ENCODE results near the gene FRMD1.

FRMD1 gene

DNA sequence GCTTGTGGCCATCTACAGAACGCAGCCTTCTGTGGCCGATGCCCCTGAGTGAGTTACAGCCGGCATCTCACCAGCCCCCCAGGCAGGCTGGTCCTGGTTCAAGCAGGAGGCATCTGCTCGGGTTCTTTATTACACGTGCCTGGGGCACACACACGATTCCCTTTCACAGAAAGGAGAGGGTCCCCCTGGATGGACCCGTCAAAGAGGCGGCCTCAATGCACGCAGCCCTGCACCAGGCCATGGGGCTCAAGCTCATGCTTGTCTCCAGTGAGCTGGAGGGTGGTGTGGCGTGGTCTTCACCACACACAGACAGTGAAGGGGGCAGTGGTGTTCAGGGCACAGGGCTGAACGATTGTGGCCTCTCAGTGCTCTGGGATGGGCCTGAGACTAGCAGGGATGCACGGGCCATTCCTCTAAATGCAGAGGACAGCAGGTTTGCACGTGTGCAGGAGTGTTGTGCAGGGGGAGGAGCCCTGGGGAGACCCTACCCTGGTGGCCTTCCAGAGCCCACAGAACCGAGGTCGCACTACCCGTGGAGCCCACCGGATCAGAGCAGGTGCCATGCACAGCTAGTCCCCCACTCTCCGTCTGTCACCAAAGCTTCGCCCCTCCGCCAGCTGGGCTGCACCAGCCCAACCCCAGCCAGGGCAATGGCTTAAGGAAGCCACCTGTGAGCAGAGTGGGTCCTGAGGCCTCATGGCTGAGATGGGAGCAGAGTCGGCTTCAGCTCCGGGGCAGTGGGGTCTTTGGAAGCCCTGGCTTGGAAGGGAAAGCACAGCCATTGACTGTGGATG lies 23.1 kb downstream of the FRMD1 start:
- DNase-seq (ENCODE audit: low read depth) = no peak

GRCh38 chr6:168054765-168055560 lies 24.0 kb downstream of the FRMD1 start:
- no peak for DNase-seq (ENCODE audit: low read depth)

- DNase-seq (ENCODE audit: low read depth) = no peak
Measured at GRCh38 chr6:168053957-168054471, 25.0 kb downstream of the FRMD1 start.

DNA sequence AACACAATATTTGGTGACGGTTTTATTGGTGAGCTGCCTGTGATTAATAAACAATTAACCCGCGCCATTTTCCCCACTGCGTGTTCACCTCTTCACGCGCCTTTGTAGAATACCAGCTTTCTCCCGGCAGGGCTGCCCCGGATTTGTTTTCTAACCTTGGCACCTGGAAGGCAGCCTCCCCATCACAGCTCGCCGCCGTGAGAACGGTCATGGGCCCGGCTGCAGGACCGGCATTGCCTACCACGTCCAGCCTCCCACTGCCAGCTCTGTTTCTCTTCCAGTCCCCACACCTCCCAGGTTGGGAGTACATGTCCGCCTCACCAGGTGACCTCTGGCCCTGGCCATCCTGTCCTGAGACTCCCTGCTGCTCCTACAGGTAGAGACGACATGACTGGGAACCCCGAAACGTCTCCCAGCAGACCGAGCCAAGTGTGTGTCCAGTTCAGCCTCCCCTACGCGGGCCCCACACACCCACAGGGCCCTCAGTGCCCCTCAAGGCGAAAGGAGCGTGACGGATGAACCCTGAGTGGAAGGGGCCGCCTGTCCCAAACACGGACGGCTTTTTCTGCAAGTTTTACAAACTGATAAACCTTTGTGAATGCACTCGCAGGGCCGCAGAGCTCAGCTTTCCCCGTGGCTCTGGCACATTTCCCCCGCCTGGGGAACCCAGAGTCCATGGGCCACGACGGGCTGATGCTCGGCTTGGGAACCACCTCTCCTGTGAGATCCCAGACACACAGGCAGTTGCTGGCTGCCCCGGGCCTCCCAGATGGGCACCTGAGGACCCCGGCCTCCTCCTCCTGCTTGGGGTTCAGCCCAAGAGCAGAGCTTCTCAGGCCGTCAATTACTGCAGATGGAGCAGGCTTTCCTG lies 25.7 kb downstream of the FRMD1 start:
- no peak for DNase-seq (ENCODE audit: low read depth)

GRCh38 chr6:168052291-168052891 lies 26.6 kb downstream of the FRMD1 start:
- DNase-seq (ENCODE audit: low read depth) = no peak

DNA sequence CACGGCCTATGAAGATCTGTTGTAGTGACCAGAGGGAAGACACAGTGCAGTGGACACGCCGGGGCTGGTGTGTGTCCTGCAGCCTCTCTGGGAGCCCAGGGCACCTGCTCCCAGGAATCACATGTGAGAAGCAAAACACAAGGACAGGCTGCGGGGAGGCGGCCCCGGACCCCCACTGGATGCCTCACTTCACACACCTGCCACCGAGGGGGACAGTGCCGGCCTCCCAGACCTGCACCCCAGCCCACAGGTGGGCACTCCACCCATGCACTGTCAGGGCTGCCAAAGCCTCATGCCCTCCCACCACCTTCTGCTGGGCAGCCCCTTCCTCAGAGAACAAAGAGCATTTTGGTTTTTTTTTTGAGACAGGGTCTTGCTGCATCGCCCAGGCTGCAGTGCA lies 27.4 kb downstream of the FRMD1 start:
- DNase-seq (ENCODE audit: low read depth) = no peak

DNA sequence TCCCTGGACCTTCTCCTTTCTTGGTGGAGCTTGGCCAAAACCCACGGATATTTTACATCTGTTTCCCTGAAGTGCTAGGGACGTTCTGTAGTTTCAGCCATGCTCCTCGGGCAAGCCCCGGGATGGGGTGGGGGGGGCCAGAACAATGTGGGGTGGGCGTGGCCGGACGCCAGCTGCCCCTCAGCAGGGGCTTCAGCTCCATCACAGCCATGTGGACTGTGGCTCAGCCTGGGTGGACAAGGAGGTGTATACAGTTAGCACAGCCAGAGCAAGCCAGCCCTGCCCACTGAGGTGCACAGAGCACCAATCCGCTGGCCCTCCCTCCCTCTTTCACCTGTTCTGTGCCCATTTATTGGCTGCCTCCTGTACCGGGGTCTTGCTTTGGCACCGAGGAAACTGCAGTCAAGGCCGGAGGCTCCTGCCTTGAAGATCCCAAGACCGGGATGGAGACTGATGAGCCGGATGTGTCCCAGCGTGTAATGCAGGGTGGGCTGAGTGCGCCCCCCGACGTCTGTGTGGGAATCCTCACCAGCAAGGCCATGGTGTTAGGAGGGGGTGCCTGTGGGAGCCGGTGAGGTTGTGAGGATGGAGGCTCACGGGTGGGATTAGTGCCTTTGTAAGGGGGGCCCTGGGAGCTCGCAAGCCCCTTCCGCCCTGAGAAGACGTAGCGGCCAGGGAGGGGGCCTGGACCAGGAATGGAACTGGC lies 28.0 kb downstream of the FRMD1 start:
- no peak for DNase-seq (ENCODE audit: low read depth)

- no peak for DNase-seq (ENCODE audit: low read depth)
Measured at GRCh38 chr6:168050225-168050880, 28.7 kb downstream of the FRMD1 start.

GRCh38 chr6:168049706-168050224 lies 29.2 kb downstream of the FRMD1 start:
- DNase-seq (ENCODE audit: low read depth) = no peak

DNA sequence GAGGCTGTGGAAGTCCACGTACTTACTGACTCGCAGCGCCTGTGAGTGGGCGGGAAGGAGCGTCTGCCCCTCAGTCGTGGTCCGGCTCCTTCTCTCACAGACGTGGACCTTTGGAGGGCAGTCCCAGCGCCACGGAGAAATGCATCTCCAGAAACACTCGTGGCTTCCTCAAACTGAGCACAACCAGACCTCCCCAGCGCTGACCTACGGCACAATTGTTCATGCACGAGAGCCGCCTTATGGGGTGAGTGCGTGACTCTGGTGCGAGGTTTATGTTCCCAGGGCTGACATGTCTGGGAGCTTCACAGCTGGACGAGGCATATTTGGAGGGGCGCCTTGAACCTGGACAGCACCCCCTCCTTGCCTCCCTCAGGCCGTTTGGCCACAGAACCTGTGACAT lies 29.7 kb downstream of the FRMD1 start:
- no peak for DNase-seq (ENCODE audit: low read depth)

DNA sequence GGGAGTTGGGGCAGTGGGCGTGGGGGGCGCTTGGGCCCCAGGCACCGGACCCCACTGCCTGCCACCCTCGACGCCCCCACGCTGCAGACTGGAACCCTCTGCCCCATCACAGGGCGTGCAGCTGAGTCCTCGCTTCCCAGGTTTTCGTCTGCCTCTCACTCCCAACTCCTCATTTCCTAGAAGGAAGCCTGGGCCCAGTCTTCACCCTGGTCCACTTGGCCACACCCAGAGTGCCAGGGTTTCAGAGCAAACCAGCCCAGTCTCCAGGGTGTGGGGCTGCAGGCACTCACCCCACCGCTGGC lies 30.3 kb downstream of the FRMD1 start:
- DNase-seq (ENCODE audit: low read depth) = no peak

GRCh38 chr6:168047841-168048723 lies 30.9 kb downstream of the FRMD1 start:
- DNase-seq (ENCODE audit: low read depth) = no peak

GRCh38 chr6:168046696-168047095 lies 32.3 kb downstream of the FRMD1 start:
- DNase-seq (ENCODE audit: low read depth) = no peak

DNA sequence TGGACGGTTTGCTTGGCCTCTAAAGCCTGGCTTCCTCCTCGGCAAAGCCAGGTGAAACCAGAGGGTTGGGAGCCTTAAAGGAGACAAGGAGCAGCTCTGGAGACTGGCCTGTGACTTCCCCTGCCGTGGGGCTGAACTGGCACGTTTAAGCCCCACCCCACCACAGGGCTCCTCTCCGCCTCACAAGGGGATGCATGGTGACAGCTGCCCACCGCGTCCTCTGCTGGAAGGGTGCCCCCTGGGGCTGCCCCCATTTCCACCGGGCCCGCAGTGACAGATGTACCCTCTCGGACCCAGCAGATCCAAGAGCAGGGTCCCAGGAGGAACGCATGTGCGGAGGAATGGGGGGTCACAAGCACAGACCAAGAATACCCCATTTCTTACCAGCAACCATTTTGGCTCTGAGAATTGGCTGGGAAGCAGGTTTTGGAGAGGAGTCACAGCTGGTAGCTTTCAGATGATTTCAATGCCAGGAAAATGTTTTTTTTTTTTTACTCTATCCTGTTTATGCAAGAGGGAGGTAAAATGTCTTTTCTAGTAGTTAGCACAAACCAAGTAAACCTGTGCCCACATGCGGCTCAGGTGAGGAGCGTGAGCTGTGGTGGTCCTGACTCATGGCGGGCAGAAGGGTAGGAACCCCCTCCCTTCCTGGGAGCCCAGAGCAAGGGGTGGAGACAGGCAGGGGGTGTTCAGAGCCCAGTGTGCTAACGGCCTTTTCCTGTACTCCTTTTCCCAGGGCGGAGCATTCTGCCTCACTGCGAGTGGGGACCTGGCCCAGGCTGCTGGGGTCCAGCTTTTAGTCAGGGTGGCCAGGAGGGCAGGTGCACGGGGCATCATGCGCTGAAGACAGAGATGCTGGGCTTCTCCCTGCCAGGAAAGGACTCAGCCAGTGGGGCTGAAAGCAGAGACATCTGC lies 33.0 kb downstream of the FRMD1 start:
- DNase-seq (ENCODE audit: low read depth) = no peak

DNA sequence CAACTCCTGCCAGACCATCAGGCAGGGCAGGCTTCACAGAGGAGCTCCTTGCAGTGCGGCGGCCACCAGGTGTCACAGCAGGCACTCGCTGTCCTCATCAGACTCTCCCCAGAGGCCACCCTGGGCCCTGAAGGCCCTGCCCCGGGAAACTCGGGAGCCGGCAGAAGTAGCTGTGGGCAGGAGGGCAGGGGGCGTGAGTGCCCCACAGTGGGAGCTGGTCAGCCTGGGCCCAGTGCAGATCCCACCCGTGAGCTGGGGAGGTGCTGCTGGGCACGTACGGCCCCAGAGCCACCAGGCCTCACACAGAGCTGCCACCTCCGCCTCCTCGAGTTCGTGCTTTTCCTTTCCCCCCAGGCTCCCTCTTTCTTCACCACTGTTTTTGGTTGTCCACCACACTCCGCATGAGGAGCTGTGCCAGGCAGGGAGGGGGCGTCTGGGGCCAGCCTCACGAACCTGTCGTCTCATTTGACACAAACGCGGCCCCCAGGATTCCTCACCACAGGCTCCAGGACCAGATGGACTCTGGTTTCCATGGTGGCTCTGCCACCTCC lies 33.8 kb downstream of the FRMD1 start:
- DNase-seq (ENCODE audit: low read depth) = no peak

GRCh38 chr6:168044521-168045130 lies 34.4 kb downstream of the FRMD1 start:
- DNase-seq (ENCODE audit: low read depth) = no peak

DNA sequence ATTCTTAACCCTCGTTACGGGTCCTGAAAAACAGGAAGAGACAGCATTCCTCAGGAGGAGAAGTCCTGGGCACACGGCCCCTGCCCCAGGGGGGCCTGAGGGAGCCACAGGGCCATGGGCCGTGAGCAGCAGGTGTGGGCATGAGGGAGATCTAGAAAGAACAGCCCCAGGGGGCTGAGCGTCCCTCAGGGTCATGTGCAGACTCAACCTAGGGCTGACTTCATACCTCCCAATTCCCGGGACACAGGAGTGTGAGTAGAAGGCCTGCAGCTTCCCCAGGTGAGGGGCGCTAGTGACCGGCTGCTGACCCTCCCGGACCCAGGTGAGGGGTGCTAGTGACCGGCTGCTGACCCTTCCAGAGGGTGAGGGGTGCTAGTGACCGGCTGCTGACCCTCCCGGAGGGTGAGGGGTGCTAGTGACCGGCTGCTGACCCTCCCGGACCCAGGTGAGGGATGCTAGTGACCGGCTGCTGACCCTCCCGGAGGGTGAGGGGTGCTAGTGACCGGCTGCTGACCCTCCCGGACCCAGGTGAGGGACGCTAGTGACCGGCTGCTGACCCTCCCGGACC lies 35.1 kb downstream of the FRMD1 start:
- DNase-seq (ENCODE audit: low read depth) = no peak

Data from GM04504 (cell line).